HCT116 (cell line): Measurements from ENCODE around the gene CEP131. TPM values are rescaled to one million over a fixed set of nuclear protein-coding genes. Genes with fewer than 3 reads are reported as not detected.

Experiments
- ATAC-seq: fragments of 200-7000 bp; cut with Tn5 transposase; 2 replicates; pipeline ENCODE4 v1.9.1; 2020; ENCODE audit warnings: mild to moderate bottlenecking, moderate library complexity
- BruUV-seq: library from RNA; stranded (reverse); fragments of 400-500 nt; replicated peaks from 2 replicates; lab custom pipeline; 2021; lab: Mats Ljungman, UMichigan
- CTCF ChIA-PET: fragments of 300-600 bp; sonication (Branson Sonifier 250); formaldehyde crosslinking; loops from one replicate; lab custom pipeline; 2021; ENCODE audit warnings: antibody characterized with exemption; lab: Charles Lee
- POLR2A ChIA-PET: fragments of 300-600, 350-600 bp; sonication (Branson Sonifier 250); formaldehyde crosslinking; loops from one replicate; lab custom pipeline; 2021; ENCODE audit warnings: antibody characterized with exemption; lab: Charles Lee
- RAD21 ChIA-PET, 2 experiments: fragments of 300-600 bp; sonication (Branson Sonifier 250); formaldehyde crosslinking; loops; one replicate each; lab custom pipeline; 2023; ENCODE audit warnings: low total read pairs in 2 of 2; ENCODE audit not compliant: uncharacterized antibody in 2 of 2, unreplicated experiment in 2 of 2, low non-redundant PET in 1 of 2; lab: Charles Lee
- DNase-seq: peaks from one replicate; pipeline ENCODE4 v3.0.0-alpha.2; 2010; ENCODE audit warnings: low read depth, low spot score
- H2AFZ ChIP-seq: fragments of 200-600 bp; shearing (Covaris generic), sonication (generic); 2 replicates; pipeline ENCODE4 v1.6.1; 2017; ENCODE audit warnings: low read depth, mixed run types, mixed read lengths, antibody characterized with exemption, low read length; ENCODE audit not compliant: poor library complexity, severe bottlenecking
- H3K27ac ChIP-seq: 2 replicates; pipeline ENCODE4 v1.5.1; 2012; ENCODE audit warnings: low read depth, low read length
- H3K27me3 ChIP-seq: fragments of 200-600 bp; sonication (generic); 2 replicates; pipeline ENCODE4 v1.6.1; 2016; ENCODE audit warnings: mixed run types, low read length, mixed read lengths; ENCODE audit not compliant: insufficient read depth
- H3K36me3 ChIP-seq, 2 experiments: fragments of 200-500 bp in 1 of 2; fragments of 200-600 bp in 1 of 2; sonication (Bioruptor generic) in 1 of 2; sonication (generic) in 1 of 2; 2 replicates each; pipeline versions ENCODE4 v1.5.1 to v1.6.1; 2014 to 2016; ENCODE audit warnings: low read length in 2 of 2, inconsistent platforms in 1 of 2, mixed read lengths in 1 of 2, mixed run types in 1 of 2; ENCODE audit not compliant: insufficient read depth in 2 of 2, control insufficient read depth in 1 of 2
- H3K4me1 ChIP-seq, 2 experiments: fragments of 200-600 bp in 1 of 2; sonication (generic) in 1 of 2; 2 replicates each; pipeline versions ENCODE4 v1.5.1 to v1.6.1; 2012 to 2017; ENCODE audit warnings: low read length in 2 of 2, inconsistent platforms in 1 of 2, mild to moderate bottlenecking in 1 of 2, mixed read lengths in 1 of 2, mixed run types in 1 of 2, moderate library complexity in 1 of 2; ENCODE audit not compliant: insufficient read depth in 2 of 2, control insufficient read depth in 1 of 2
- H3K4me2 ChIP-seq: fragments of 200-600 bp; sonication (generic); 2 replicates; pipeline ENCODE4 v1.6.1; 2017; ENCODE audit warnings: mixed run types, low read length, mixed read lengths
- H3K4me3 ChIP-seq, 2 experiments: fragments of 200-600 bp in 1 of 2; sonication (generic) in 1 of 2; replicated peaks in 1 of 2; 2 replicates each; pipeline ENCODE4 v1.5.1; 2011 to 2016; ENCODE audit warnings: low read length in 2 of 2, control low read depth in 1 of 2, low read depth in 1 of 2, mild to moderate bottlenecking in 1 of 2, mixed read lengths in 1 of 2, mixed run types in 1 of 2
- H3K79me2 ChIP-seq: fragments of 200-600 bp; sonication (generic); 2 replicates; pipeline ENCODE4 v1.6.1; 2017; ENCODE audit warnings: mild to moderate bottlenecking, mixed run types, low read length, moderate library complexity, mixed read lengths; ENCODE audit not compliant: insufficient read depth
- H3K9ac ChIP-seq: fragments of 200-600 bp; sonication (generic); 2 replicates; pipeline ENCODE4 v1.6.1; 2016; ENCODE audit warnings: low read length, mixed read lengths
- H3K9me2 ChIP-seq: fragments of 200-600 bp; sonication (generic), shearing (Covaris generic); 2 replicates; pipeline ENCODE4 v1.6.1; 2017; ENCODE audit warnings: mixed run types, mild to moderate bottlenecking, moderate library complexity; ENCODE audit not compliant: insufficient read depth
- H3K9me3 ChIP-seq, 2 experiments: fragments of 200-500 bp in 1 of 2; fragments of 200-600 bp in 1 of 2; sonication (Bioruptor generic) in 1 of 2; sonication (generic) in 1 of 2; 2 replicates each; pipeline ENCODE4 v1.6.1; 2014 to 2017; ENCODE audit warnings: low read length in 2 of 2, mixed read lengths in 2 of 2, inconsistent platforms in 1 of 2, low read depth in 1 of 2, mild to moderate bottlenecking in 1 of 2, mixed run types in 1 of 2, moderate library complexity in 1 of 2; ENCODE audit not compliant: control insufficient read depth in 1 of 2, insufficient read depth in 1 of 2
- H4K20me1 ChIP-seq: fragments of 200-600 bp; sonication (generic), shearing (Covaris generic); 2 replicates; pipeline ENCODE4 v1.6.1; 2017; ENCODE audit warnings: mixed run types, mild to moderate bottlenecking, moderate library complexity; ENCODE audit not compliant: insufficient read depth
- ATF3 ChIP-seq: IDR thresholded peaks from 2 replicates; pipeline ENCODE4 v1.6.1; 2012
- CBX3 ChIP-seq: IDR thresholded peaks from 2 replicates; pipeline ENCODE4 v1.6.1; 2012; ENCODE audit warnings: low read depth
- CEBPB ChIP-seq: IDR thresholded peaks from 2 replicates; pipeline ENCODE4 v1.6.1; 2012; ENCODE audit warnings: low read depth
- CTCF ChIP-seq, 3 experiments: fragments of 200-600 bp in 1 of 3; sonication (generic) in 1 of 3; IDR thresholded peaks in 2 of 3; conservative IDR thresholded peaks in 1 of 3; 2 replicates each; pipeline ENCODE4 v1.5.1; 2012 to 2017; ENCODE audit warnings: low read depth in 2 of 3, low read length in 2 of 3, antibody characterized with exemption in 1 of 3, borderline replicate concordance in 1 of 3, control low read depth in 1 of 3, mild to moderate bottlenecking in 1 of 3, mixed read lengths in 1 of 3, mixed run types in 1 of 3, moderate library complexity in 1 of 3; ENCODE audit not compliant: insufficient read depth in 1 of 3
- JUND ChIP-seq: IDR thresholded peaks from 2 replicates; pipeline ENCODE4 v1.6.1; 2012
- POLR2A ChIP-seq: IDR thresholded peaks from 2 replicates; pipeline ENCODE4 v1.7.0; 2011; ENCODE audit warnings: borderline replicate concordance; ENCODE audit not compliant: insufficient read depth, insufficient read length; ENCODE audit errors: extremely low read depth
- POLR2AphosphoS5 ChIP-seq: IDR thresholded peaks from 2 replicates; pipeline ENCODE4 v1.6.1; 2011; ENCODE audit warnings: mild to moderate bottlenecking, low read depth, low read length, moderate library complexity
- SIN3A ChIP-seq: IDR thresholded peaks from 2 replicates; pipeline ENCODE4 v1.6.1; 2012; ENCODE audit warnings: low read depth
- SP1 ChIP-seq: IDR thresholded peaks from 2 replicates; pipeline ENCODE4 v1.6.1; 2012; ENCODE audit warnings: low read depth
- SRF ChIP-seq: IDR thresholded peaks from 2 replicates; pipeline ENCODE4 v1.6.1; 2012; ENCODE audit warnings: low read depth
- TCF7L2 ChIP-seq: IDR thresholded peaks from 2 replicates; pipeline ENCODE4 v1.7.0; 2011; ENCODE audit warnings: borderline replicate concordance, inconsistent platforms; ENCODE audit not compliant: insufficient read depth, insufficient read length; ENCODE audit errors: extremely low read depth
- YY1 ChIP-seq: IDR thresholded peaks from 2 replicates; pipeline ENCODE4 v1.6.1; 2011; ENCODE audit warnings: low read length, low read depth, moderate library complexity, mild to moderate bottlenecking; ENCODE audit not compliant: insufficient replicate concordance; ENCODE audit errors: extremely low read depth
- intact Hi-C: fragments of 100-400 bp; cut with micrococcal nuclease; formaldehyde crosslinking; loops from 2 replicates; pipeline ENCODE4 v1.10.0; 2022
- total RNA-seq: library from RNA; stranded (reverse); gene quantifications from one replicate; pipeline ENCODE4 v1.2.1, GENCODE V29; 2021; ENCODE audit not compliant: unreplicated experiment

The CEP131 gene
- total RNA-seq, 1 experiment from 2014 or later, result 30.2 TPM

- ATAC-seq (no peak), DNase-seq (no peak)
- no peaks in the 10 kb centered on the region for H3K4me1 ChIP-seq
- H3K36me3 ChIP-seq, result no peaks in the 10 kb centered on the region
- ChIA-PET CTCF (no interaction called here), POLR2A (no interaction called here), RAD21 (no interaction called here)
- no peaks in the 10 kb centered on the region for H3K79me2 ChIP-seq
- no peak overlapping the region for H3K9ac ChIP-seq
- intact Hi-C loops, result no loop called here
- no peaks in the 10 kb centered on the region for H4K20me1 ChIP-seq
- H3K9me3 ChIP-seq, result no peaks in the 10 kb centered on the region
- H3K27me3 ChIP-seq, result no peaks in the 10 kb centered on the region
- no peak overlapping the region for H2AFZ ChIP-seq
- H3K9me2 ChIP-seq, result no peaks in the 10 kb centered on the region
- H3K4me3 ChIP-seq, result no peak overlapping the region
- TF ChIP-seq POLR2A (no peak), CBX3 (no peak), SRF (no peak), TCF7L2 (no peak), CTCF (IDR thresholded peaks at IDR 0.05 in 2 of 3, conservative IDR thresholded peaks at IDR 0.05 in 1 of 3; ENCODE audit: borderline replicate concordance in 1 of 3, insufficient read depth in 1 of 3, low read depth in 2 of 3, low read length in 2 of 3) (no peak), ATF3 (no peak), SIN3A (no peak), POLR2AphosphoS5 (no peak), JUND (no peak), CEBPB (no peak), YY1 (no peak), SP1 (no peak)
- H3K4me2 ChIP-seq, result no peak overlapping the region
- H3K27ac ChIP-seq, result no peak overlapping the region
- BruUV-seq, result no TSS peak
Measured at GRCh38 chr17:81167194-81167524, 55.6 kb downstream of the CEP131 start.
